HEK293T (cell line): ENCODE measurements around the gene PIRT.

Source experiments
- BHLHE40 ChIP-seq: fragments of 450-650 bp; IDR thresholded peaks from 2 replicates; pipeline ENCODE4 v1.6.1; 2016; ENCODE audit warnings: mild to moderate bottlenecking, moderate library complexity, borderline replicate concordance
- FOXA1 ChIP-seq: fragments of 450-650 bp; IDR thresholded peaks from 2 replicates; pipeline ENCODE4 v1.6.1; 2016; ENCODE audit warnings: mild to moderate bottlenecking
- FOXM1 ChIP-seq: fragments of 450-650 bp; IDR thresholded peaks from 2 replicates; pipeline ENCODE4 v1.6.1; 2017; ENCODE audit warnings: mild to moderate bottlenecking, borderline replicate concordance
- HDGF ChIP-seq: fragments of 450-650 bp; IDR thresholded peaks from 2 replicates; pipeline ENCODE4 v1.6.1; 2017; ENCODE audit warnings: antibody characterized with exemption, borderline replicate concordance
- LEF1 ChIP-seq: fragments of 450-650 bp; IDR thresholded peaks from 2 replicates; pipeline ENCODE4 v1.6.1; 2017; ENCODE audit warnings: mild to moderate bottlenecking, borderline replicate concordance
- NFRKB ChIP-seq: fragments of 450-650 bp; IDR thresholded peaks from 2 replicates; pipeline ENCODE4 v1.6.1; 2016; ENCODE audit warnings: mild to moderate bottlenecking, moderate library complexity
- PKNOX1 ChIP-seq: fragments of 450-650 bp; IDR thresholded peaks from 2 replicates; pipeline ENCODE4 v1.6.1; 2016
- SP1 ChIP-seq: fragments of 450-650 bp; IDR thresholded peaks from 2 replicates; pipeline ENCODE4 v1.6.1; 2017
- ZNF384 ChIP-seq: fragments of 450-650 bp; IDR thresholded peaks from 2 replicates; pipeline ENCODE4 v1.6.1; 2016

- TF ChIP-seq SP1 (no peak), NFRKB (no peak), ZNF384 (no peak), LEF1 (no peak), FOXM1 (no peak), FOXA1 (no peak), BHLHE40 (no peak), PKNOX1 (no peak), HDGF (no peak)
These were observed 13.0 kb downstream of the PIRT start for GRCh38 chr17:10824874-10825273.
